Naive thymus-derived CD8-positive, alpha-beta T cell (primary cell): ENCODE data around the gene COLQ. TPM values are rescaled to one million over a fixed set of nuclear protein-coding genes. Genes with fewer than 3 reads are reported as not detected.
A peak's percentile ranks its signal among the peaks of the same experiment; 100 is the strongest.
"Not testable (repeated sequence)": the region's sequence is repeated elsewhere in the genome, so short reads cannot be mapped to it uniquely, and the experiment has no call there.

Source experiments
- ATAC-seq, 2 donors: fragments of 150-1000 bp; cut with Tn5 transposase in 1 of 2; sonication (Bioruptor Pico), chemical (Tn5 transposase) in 1 of 2; 1 replicate in 1 of 2; 2 replicates in 1 of 2; pipeline ENCODE4 v1.10.0; 2021; ENCODE audit warnings: mild to moderate bottlenecking in 2 of 2, moderate library complexity in 2 of 2
- POLR2A ChIA-PET: fragments of 350-600 bp; sonication (Branson Sonifier 250); formaldehyde crosslinking; loops from one replicate; lab custom pipeline; 2021; ENCODE audit warnings: antibody characterized with exemption; lab: Charles Lee
- DNase-seq, 10 donors: peaks; one replicate each; pipeline versions ENCODE4 v3.0.0 to v3.0.0-alpha.2; 2020 to 2022
- H3K27ac Mint-ChIP-seq, 10 donors: one replicate each; pipeline ENCODE4 v1.8.0; 2020 to 2022; ENCODE audit warnings: mild to moderate bottlenecking in 10 of 10, mixed read lengths in 10 of 10, moderate library complexity in 4 of 10, inconsistent platforms in 1 of 10
- H3K27me3 Mint-ChIP-seq, 5 donors: one replicate each; pipeline ENCODE4 v1.8.0; 2021 to 2022; ENCODE audit warnings: mixed read lengths in 5 of 5
- H3K36me3 Mint-ChIP-seq, 3 donors: one replicate each; pipeline ENCODE4 v1.8.0; 2020 to 2022; ENCODE audit warnings: mixed read lengths in 3 of 3, mild to moderate bottlenecking in 2 of 3, inconsistent platforms in 1 of 3
- H3K4me1 Mint-ChIP-seq, 4 donors: one replicate each; pipeline ENCODE4 v1.8.0; 2021 to 2022; ENCODE audit warnings: mixed read lengths in 4 of 4
- H3K4me3 Mint-ChIP-seq, 10 donors: one replicate each; pipeline ENCODE4 v1.8.0; 2020 to 2022; ENCODE audit warnings: mild to moderate bottlenecking in 10 of 10, mixed read lengths in 10 of 10, moderate library complexity in 6 of 10, inconsistent platforms in 1 of 10
- H3K9me3 Mint-ChIP-seq, 9 donors: one replicate each; pipeline ENCODE4 v1.8.0; 2020 to 2022; ENCODE audit warnings: mixed read lengths in 9 of 9, mild to moderate bottlenecking in 3 of 9, inconsistent platforms in 1 of 9, moderate library complexity in 1 of 9
- polyA plus RNA-seq, 3 donors: library from polyadenylated mRNA; unstranded; fragments of 300-500 nt; fragmentation: Illumina TruSeq; gene quantifications; one replicate each; pipeline ENCODE4 v1.2.3, GENCODE V29; 2021
- total RNA-seq, 8 experiments: library from RNA in 2 of 8; stranded (reverse) in 2 of 8; gene quantifications; one replicate each; pipeline ENCODE4 v1.2.3 and lab custom pipeline; 2021 to 2026

Gene COLQ
- total and polyA plus RNA-seq, 5 experiments from 2014 or later, result 0.09 to 3.4 (median 1.5) TPM; not detected in 1

GRCh38 chr3:15536856-15537255, 15.3 kb upstream of the COLQ start:
- no peaks in the 10 kb centered on the region for H3K9me3 Mint-ChIP-seq
- peak in 1 of 10 donors; percentile 11 for DNase-seq

GRCh38 chr3:15535732-15536131, 14.2 kb upstream of the COLQ start:
- DNase-seq (peak in 2 of 10 donors; percentile 6 to 18), ATAC-seq (no peak)
- POLR2A ChIA-PET, result no interaction called here
- H3K36me3 Mint-ChIP-seq, result peaks cover 0 to 5% (median 0%) of the 10 kb centered on the region in 3 donors
- peak overlapping the region in 8 of 10 donors; percentile 4 to 77 (median 34) for H3K27ac Mint-ChIP-seq
- H3K9me3 Mint-ChIP-seq, result no peaks in the 10 kb centered on the region
- H3K4me3 Mint-ChIP-seq, result peak overlapping the region; percentile 0 to 70 (median 28)
- peaks cover 21 to 47% (median 42%) of the 10 kb centered on the region in 4 donors for H3K4me1 Mint-ChIP-seq
- H3K27me3 Mint-ChIP-seq, result no peaks in the 10 kb centered on the region

More at GRCh38 chr3:15536856-15537255, 15.3 kb upstream of the COLQ start:
- Mint-ChIP-seq H3K36me3 (peaks cover 0 to 5% (median 0%) of the 10 kb centered on the region in 3 donors), H3K4me1 (peaks cover 21 to 45% (median 42%) of the 10 kb centered on the region in 4 donors), H3K4me3 (peak overlapping the region in 9 of 10 donors; percentile 26 to 72 (median 66)), H3K27me3 (no peaks in the 10 kb centered on the region), H3K27ac (peak overlapping the region in 6 of 10 donors; percentile 5 to 77 (median 58))
- no peak for ATAC-seq
- POLR2A ChIA-PET, result no interaction called here

- not testable (repeated sequence) for ATAC-seq, H3K36me3 Mint-ChIP-seq, H3K9me3 Mint-ChIP-seq, DNase-seq, H3K4me3 Mint-ChIP-seq, H3K27me3 Mint-ChIP-seq
- POLR2A ChIA-PET, result interaction anchor here (0.7 kb wide), 1 partner anchor 39 kb away, joined by 3 read pairs; no protein-coding TSS in a partner anchor
- peak overlapping the region in 1 of 10 donors; percentile 39 for H3K27ac Mint-ChIP-seq
- peaks cover 16 to 55% (median 47%) of the 10 kb centered on the region in 4 donors for H3K4me1 Mint-ChIP-seq
Observed at GRCh38 chr3:15532614-15533013, 11.1 kb upstream of the COLQ start.

- no peak overlapping the region for H3K27ac Mint-ChIP-seq
- no peaks in the 10 kb centered on the region for H3K9me3 Mint-ChIP-seq
- no peak for DNase-seq
- no peak overlapping the region for H3K4me3 Mint-ChIP-seq
- peaks cover 11 to 42% (median 34%) of the 10 kb centered on the region in 4 donors for H3K4me1 Mint-ChIP-seq
- H3K36me3 Mint-ChIP-seq, result peaks cover 0 to 8% (median 0%) of the 10 kb centered on the region in 3 donors
- POLR2A ChIA-PET, result no interaction called here
- H3K27me3 Mint-ChIP-seq, result no peaks in the 10 kb centered on the region
- no peak for ATAC-seq
Observed at GRCh38 chr3:15531346-15531745, 9.8 kb upstream of the COLQ start.

- peaks cover 4 to 29% (median 20%) of the 10 kb centered on the region in 4 donors for H3K4me1 Mint-ChIP-seq
- peaks cover 0 to 10% (median 0%) of the 10 kb centered on the region in 3 donors for H3K36me3 Mint-ChIP-seq
- no peaks in the 10 kb centered on the region for H3K27me3 Mint-ChIP-seq
- peak overlapping the region in 7 of 10 donors; percentile 0 to 72 (median 36) for H3K27ac Mint-ChIP-seq
- peaks cover 0 to 3% (median 0%) of the 10 kb centered on the region in 9 donors for H3K9me3 Mint-ChIP-seq
- ATAC-seq (no peak), DNase-seq (no peak)
- POLR2A ChIA-PET, result no interaction called here
- peak overlapping the region in 3 of 10 donors; percentile 5 to 16 (median 8) for H3K4me3 Mint-ChIP-seq
Observed at GRCh38 chr3:15528854-15529537, 7.5 kb upstream of the COLQ start.

- Mint-ChIP-seq H3K4me1 (peaks cover 4 to 41% (median 20%) of the 10 kb centered on the region in 4 donors), H3K27me3 (no peaks in the 10 kb centered on the region), H3K4me3 (no peak overlapping the region), H3K27ac (no peak overlapping the region), H3K36me3 (peaks cover 0 to 7% (median 0%) of the 10 kb centered on the region in 3 donors), H3K9me3 (peaks cover 0 to 3% (median 0%) of the 10 kb centered on the region in 9 donors)
- POLR2A ChIA-PET, result no interaction called here
- DNase-seq, result no peak
- no peak for ATAC-seq
Observed at GRCh38 chr3:15527031-15527459, 5.5 kb upstream of the COLQ start.

- POLR2A ChIA-PET, result no interaction called here
- Mint-ChIP-seq H3K4me3 (no peak overlapping the region), H3K36me3 (peaks cover 0 to 7% (median 0%) of the 10 kb centered on the region in 3 donors), H3K27ac (no peak overlapping the region), H3K27me3 (peaks cover 0 to 7% (median 2%) of the 10 kb centered on the region in 5 donors), H3K4me1 (peaks cover 9 to 48% (median 30%) of the 10 kb centered on the region in 4 donors), H3K9me3 (peaks cover 0 to 3% (median 0%) of the 10 kb centered on the region in 9 donors)
- ATAC-seq (no peak), DNase-seq (no peak)
Observed at GRCh38 chr3:15525790-15526189, 4.3 kb upstream of the COLQ start.

- Mint-ChIP-seq H3K4me3 (no peak overlapping the region), H3K27me3 (peaks cover 0 to 12% (median 4%) of the 10 kb centered on the region in 5 donors), H3K9me3 (peaks cover 0 to 3% (median 0%) of the 10 kb centered on the region in 9 donors), H3K27ac (no peak overlapping the region), H3K4me1 (peaks cover 5 to 42% (median 18%) of the 10 kb centered on the region in 4 donors), H3K36me3 (peaks cover 0 to 7% (median 0%) of the 10 kb centered on the region in 3 donors)
- POLR2A ChIA-PET, result no interaction called here
- DNase-seq (no peak), ATAC-seq (no peak)
Observed at GRCh38 chr3:15523660-15524417, 2.3 kb upstream of the COLQ start.

- Mint-ChIP-seq H3K4me1 (peaks cover 5 to 37% (median 14%) of the 10 kb centered on the region in 4 donors), H3K4me3 (peak overlapping the region in 2 of 10 donors; percentile 3 to 39), H3K36me3 (peaks cover 0 to 7% (median 0%) of the 10 kb centered on the region in 3 donors), H3K27ac (peak overlapping the region in 1 of 10 donors; percentile 38), H3K27me3 (peaks cover 0 to 12% (median 4%) of the 10 kb centered on the region in 5 donors), H3K9me3 (peaks cover 0 to 3% (median 0%) of the 10 kb centered on the region in 9 donors)
- POLR2A ChIA-PET, result no interaction called here
- DNase-seq (no peak), ATAC-seq (no peak)
Observed at GRCh38 chr3:15522016-15522415, 510 bp upstream of the COLQ start.

GRCh38 chr3:15520804-15521572, 518 bp downstream of the COLQ start:
- POLR2A ChIA-PET, result no interaction called here
- peak overlapping the region in 3 of 10 donors; percentile 27 to 83 (median 61) for H3K27ac Mint-ChIP-seq
- H3K27me3 Mint-ChIP-seq, result peaks cover 0 to 12% (median 4%) of the 10 kb centered on the region in 5 donors
- peak overlapping the region in 9 of 10 donors; percentile 4 to 67 (median 38) for H3K4me3 Mint-ChIP-seq
- H3K4me1 Mint-ChIP-seq, result peaks cover 5 to 37% (median 14%) of the 10 kb centered on the region in 4 donors
- DNase-seq (no peak), ATAC-seq (no peak)
- peaks cover 0 to under 1% (median 0%) of the 10 kb centered on the region in 3 donors for H3K36me3 Mint-ChIP-seq
- peaks cover 0 to 3% (median 0%) of the 10 kb centered on the region in 9 donors for H3K9me3 Mint-ChIP-seq

GRCh38 chr3:15520185-15520584, 1.3 kb downstream of the COLQ start:
- POLR2A ChIA-PET, result no interaction called here

GRCh38 chr3:15519096-15519495, 2.4 kb downstream of the COLQ start:
- no peak for DNase-seq
- Mint-ChIP-seq H3K36me3 (no peaks in the 10 kb centered on the region), H3K27ac (no peak overlapping the region), H3K27me3 (peaks cover 0 to 12% (median 4%) of the 10 kb centered on the region in 5 donors), H3K4me1 (peaks cover 5 to 37% (median 14%) of the 10 kb centered on the region in 4 donors), H3K9me3 (no peaks in the 10 kb centered on the region), H3K4me3 (no peak overlapping the region)
- POLR2A ChIA-PET, result no interaction called here
- no peak for ATAC-seq

More at GRCh38 chr3:15520185-15520584, 1.3 kb downstream of the COLQ start:
- Mint-ChIP-seq H3K36me3 (no peaks in the 10 kb centered on the region), H3K27ac (peak overlapping the region in 2 of 10 donors; percentile 61 to 65), H3K4me1 (peaks cover 5 to 37% (median 14%) of the 10 kb centered on the region in 4 donors), H3K27me3 (peaks cover 0 to 12% (median 4%) of the 10 kb centered on the region in 5 donors), H3K4me3 (peak overlapping the region in 2 of 10 donors; percentile 54 to 79), H3K9me3 (no peaks in the 10 kb centered on the region)
- no peak for ATAC-seq
- no peak for DNase-seq
